ENCODE data around the gene DNAH12.
"Not testable (repeated sequence)": the region's sequence is repeated elsewhere in the genome, so short reads cannot be mapped to it uniquely, and the experiment has no call there.

DNAH12 gene

GRCh38 chr3:57530071-57530608, 14.0 kb downstream of the DNAH12 start:
- no peak for DNase-seq (ENCODE audit: low read depth in 4 of 4, low spot score in 1 of 4)

GRCh38 chr3:57518276-57518915, 25.7 kb downstream of the DNAH12 start:
- no peak for DNase-seq (ENCODE audit: low read depth in 4 of 4, low spot score in 1 of 4)

DNA sequence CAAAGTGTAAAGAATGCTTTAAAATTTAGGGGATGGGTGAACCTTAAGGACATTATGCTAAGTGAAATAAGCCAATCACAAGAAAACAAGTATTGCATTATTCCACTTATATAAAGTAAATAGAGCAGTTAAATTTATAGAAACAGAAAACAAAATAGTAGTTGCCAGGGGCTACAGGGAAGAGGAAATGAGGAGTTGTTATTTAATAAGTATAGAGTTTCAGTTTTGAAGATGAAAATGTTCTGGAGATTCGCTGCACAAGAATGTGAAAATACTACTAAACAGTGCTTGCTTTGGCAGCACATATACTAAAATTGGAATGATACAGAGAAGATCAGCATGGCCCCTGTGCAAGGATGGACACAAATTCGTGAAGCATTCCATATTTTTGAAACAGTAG, 32.0 kb downstream of the DNAH12 start:
- no peak for DNase-seq (ENCODE audit: low read depth in 4 of 4, low spot score in 1 of 4)

DNA sequence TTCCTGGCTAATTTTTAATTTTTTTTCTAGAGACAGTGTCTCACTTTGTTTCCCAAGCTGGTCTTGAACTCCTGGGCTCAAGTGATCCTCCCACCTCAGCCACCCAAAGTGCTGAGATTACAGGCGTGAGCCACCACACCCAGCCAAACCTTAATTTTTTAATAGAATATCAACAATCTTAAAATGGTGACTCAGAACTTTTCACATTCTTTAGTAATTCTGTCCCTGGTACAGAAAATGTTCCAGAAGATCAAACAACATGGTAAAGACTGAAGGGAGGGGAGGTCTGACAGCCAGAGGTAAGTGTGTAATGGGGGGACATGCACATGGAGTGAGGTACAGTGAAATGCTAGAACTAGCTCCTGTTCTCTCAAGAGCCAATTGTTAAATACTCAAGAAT, 38.2 kb downstream of the DNAH12 start:
- no peak for DNase-seq (ENCODE audit: low read depth in 4 of 4, low spot score in 1 of 4)

DNA sequence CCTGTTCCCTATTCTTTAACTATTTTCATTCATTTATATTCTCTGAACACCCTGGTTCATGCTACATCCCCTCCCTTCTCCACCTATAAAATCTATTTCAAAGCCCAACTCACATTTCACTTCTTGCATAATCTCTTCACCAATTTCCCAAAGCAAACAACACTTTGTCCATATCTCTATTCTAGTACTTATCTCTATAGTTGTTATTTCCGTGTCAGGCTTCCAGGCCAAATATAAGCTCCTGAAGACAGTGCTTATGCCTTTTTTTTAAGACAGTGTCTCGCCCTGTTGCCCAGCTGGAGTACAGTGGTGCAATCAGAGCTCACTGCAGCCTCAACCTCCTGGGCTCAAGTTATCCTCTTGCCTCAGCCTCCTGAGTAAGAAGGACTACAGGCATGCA, 43.6 kb downstream of the DNAH12 start:
- DNase-seq (ENCODE audit: low read depth in 4 of 4, low spot score in 1 of 4), result no peak

DNA sequence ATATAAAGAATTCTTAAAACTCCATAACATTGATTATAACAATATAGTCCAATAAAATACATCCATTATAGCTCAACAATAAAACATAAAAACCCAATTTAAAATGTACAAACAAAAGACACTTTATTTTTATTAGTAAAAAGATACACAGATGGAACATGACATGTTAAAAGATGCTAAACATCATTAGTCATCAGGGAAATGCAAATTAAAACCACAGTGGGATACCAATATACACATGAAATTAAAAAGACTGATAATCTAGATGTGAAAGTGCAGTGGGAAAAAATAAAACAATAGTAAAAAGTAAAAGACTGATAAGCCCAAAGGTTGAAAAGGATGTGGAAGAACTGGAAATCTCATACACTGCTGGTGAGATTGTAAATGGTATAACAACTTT, 46.2 kb downstream of the DNAH12 start:
- no peak for DNase-seq (ENCODE audit: low read depth in 4 of 4, low spot score in 1 of 4)

GRCh38 chr3:57484563-57484962, 59.6 kb downstream of the DNAH12 start:
- no peak for DNase-seq (ENCODE audit: low read depth in 4 of 4, low spot score in 1 of 4)

GRCh38 chr3:57477193-57477592, 67.0 kb downstream of the DNAH12 start:
- DNase-seq (ENCODE audit: low read depth in 4 of 4, low spot score in 1 of 4), result not testable (repeated sequence)

- no peak for DNase-seq (ENCODE audit: low read depth in 4 of 4, low spot score in 1 of 4)
These were observed 79.3 kb downstream of the DNAH12 start for GRCh38 chr3:57464801-57465200.

DNA sequence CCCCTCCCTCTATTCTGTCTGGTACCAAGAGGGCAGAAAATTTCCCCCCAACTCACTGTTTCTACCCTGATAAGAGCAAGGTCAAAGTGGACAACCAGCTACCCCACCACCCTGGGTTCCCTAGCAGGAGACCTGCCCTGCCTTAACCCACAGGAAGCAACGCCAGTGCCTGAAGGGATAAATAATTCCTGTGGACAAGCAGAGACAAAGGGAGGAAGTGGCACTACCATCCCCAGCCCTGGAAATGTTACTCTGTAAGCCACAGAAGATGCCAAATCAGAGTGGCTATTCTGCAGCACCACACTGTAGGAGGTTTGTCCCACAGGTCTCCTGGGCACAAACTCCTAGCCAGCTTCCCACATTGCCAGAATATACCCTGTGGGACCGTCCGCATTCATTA, 80.1 kb downstream of the DNAH12 start:
- no peak for DNase-seq (ENCODE audit: low read depth in 4 of 4, low spot score in 1 of 4)

DNA sequence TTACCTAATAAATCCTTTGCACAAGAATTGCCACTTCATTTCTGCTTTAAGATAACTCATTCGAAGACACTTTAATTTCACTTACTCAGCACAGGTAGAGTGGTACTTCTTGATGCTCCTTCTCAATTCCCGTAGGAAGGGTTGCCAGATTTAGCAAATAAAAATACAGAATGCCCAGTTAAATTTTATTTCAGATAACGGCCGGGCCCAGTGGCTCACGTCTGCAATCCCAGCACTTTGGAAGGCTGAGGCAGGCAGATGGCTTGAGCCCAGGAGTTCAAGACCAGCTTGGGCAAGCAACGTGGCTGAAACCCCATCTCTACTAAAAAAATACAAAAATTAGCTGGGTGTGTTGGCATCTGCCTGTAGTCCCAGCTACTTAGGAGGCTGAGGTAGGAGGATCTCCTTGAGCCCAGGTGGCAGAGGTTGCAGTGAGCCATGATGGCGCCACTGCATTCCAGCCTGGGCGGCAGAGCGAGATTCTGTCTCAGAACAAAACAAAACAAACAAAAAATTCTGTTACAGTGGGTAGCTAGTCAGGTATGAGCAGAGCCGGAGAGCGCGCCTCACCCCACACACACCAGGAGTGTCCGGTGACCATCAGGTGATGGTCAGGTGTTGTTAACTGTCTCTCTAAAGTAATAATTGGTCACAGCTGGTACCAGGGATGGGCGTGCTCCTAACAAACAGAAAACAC, 92.8 kb downstream of the DNAH12 start:
- DNase-seq (ENCODE audit: low read depth in 4 of 4, low spot score in 1 of 4), result no peak

DNA sequence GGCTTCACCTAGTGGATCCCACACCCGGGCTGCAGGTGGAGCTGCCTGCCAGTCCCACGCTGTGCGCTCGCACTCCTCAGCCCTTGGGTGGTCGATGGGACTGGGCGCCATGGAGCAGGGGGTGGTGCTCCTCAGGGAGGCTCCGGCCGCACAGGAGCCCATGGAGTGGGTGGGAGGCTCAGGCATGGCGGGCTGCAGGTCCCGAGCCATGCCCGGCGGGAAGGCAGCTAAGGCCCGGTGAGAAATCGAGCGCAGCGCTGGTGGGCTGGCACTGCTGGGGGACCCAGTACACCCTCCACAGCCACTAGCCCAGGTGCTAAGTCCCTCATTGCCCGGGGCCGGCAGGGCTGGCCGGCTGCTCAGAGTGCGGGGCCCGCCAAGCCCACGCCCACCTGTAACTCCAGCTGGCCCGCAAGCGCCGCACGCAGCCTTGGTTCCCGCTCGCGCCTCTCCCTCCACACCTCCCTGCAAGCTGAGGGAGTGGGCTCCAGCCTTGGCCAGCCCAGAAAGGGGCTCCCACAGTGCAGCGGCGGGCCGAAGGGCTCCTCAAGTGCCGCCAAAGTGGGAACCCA, 94.8 kb downstream of the DNAH12 start:
- DNase-seq (ENCODE audit: low read depth in 4 of 4, low spot score in 1 of 4), result not testable (repeated sequence)

DNA sequence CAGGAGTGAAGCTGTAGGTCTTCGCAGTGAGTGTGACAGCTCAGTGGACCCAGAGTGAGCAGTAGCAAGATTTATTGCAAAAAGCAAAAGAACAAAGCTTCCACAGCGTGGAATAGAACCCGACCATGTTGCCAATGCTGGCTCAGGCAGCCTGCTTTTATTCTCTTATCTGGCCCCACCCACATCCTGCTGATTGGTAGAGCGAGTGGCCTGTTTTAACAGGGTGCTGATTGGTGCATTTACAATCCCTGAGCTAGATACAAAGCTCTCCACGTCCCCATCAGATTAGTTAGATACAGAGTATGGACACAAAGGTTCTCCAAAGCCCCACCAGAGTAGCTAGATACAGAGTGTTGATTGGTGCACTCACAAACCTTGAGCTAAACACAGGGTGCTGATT, 95.7 kb downstream of the DNAH12 start:
- not testable (repeated sequence) for DNase-seq (ENCODE audit: low read depth in 4 of 4, low spot score in 1 of 4)

DNA sequence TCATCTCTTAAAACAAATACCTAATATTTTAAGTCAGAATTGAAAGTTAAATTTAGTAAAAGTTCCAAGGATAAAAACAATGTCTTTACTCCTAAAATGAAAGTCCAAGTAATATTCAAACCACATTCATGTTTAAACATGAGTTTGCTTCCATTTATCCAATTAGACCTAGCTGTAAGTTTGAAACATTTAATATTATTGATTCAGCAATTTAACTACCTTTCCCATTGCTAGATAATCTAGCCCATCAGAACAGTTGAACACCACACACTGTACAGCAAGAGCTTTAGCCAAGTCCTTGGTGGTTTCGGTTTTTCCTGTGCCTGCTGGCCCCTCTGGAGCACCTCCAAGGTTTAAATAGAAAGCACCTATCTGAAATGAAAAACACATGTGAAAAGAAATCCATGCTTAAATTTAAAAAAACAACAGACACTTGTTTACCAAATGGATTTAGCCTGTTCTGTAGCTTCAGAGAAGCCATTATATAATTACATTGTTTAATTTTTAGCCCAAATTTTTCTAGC, 97.8 kb downstream of the DNAH12 start:
- no peak for DNase-seq (ENCODE audit: low read depth in 4 of 4, low spot score in 1 of 4)

- DNase-seq (ENCODE audit: low read depth in 4 of 4, low spot score in 1 of 4), result no peak
These were observed 99.7 kb downstream of the DNAH12 start for GRCh38 chr3:57444469-57444868.

- not testable (repeated sequence) for DNase-seq (ENCODE audit: low read depth in 4 of 4, low spot score in 1 of 4)
These were observed 104.0 kb downstream of the DNAH12 start for GRCh38 chr3:57440144-57440543.

DNA sequence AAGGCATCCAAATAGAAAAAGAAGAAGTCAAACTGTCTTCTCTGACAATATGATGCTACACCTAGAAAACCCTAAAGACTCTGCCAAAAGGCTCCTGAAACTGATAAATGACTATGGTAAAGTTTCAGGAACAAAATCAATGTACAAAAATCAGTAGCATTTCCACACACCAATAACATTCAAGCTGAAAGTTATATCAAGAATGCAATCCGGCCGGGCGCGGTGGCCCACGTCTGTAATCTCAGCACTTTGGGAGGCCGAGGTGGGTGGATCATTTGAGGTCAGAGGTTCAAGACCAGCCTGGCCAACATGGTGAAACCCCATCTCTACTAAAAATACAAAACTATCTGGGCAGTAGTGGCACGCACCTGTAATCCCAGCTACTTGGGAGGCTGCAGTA, 105.7 kb downstream of the DNAH12 start:
- not testable (repeated sequence) for DNase-seq (ENCODE audit: low read depth in 4 of 4, low spot score in 1 of 4)

GRCh38 chr3:57436195-57436761, 107.9 kb downstream of the DNAH12 start:
- no peak for DNase-seq (ENCODE audit: low read depth in 4 of 4, low spot score in 1 of 4)

DNA sequence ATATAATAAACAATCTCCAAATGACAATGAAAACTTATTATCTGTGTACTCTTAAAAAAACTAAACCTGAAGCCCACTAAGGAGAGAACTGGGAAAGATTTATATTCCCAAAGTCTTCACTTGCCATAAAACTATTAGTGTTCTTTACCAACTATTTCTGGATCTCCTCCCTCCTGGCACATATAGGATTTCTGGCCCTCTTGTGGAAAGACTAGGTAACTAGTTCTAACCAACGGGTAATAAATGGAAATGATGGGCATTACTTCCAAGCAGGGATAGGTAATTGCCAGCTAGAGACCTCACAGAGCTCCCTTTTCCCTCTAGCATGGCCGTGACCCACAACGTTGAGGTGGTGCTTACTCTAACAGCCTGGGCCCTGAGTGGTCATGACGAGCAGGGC, 110.1 kb downstream of the DNAH12 start:
- DNase-seq (ENCODE audit: low read depth in 4 of 4, low spot score in 1 of 4), result no peak

GRCh38 chr3:57423335-57423734, 120.8 kb downstream of the DNAH12 start:
- no peak for DNase-seq (ENCODE audit: low read depth in 4 of 4, low spot score in 1 of 4)

- DNase-seq (ENCODE audit: low read depth in 4 of 4, low spot score in 1 of 4), result no peak
These were observed 122.8 kb downstream of the DNAH12 start for GRCh38 chr3:57421336-57421735.

GRCh38 chr3:57420001-57420400, 124.1 kb downstream of the DNAH12 start:
- no peak for DNase-seq (ENCODE audit: low read depth in 4 of 4, low spot score in 1 of 4)
